Vagina (tissue), 2 donors: ENCODE results near the gene CHST11. TPM values are rescaled to one million over a fixed set of nuclear protein-coding genes. Genes with fewer than 3 reads are reported as not detected.
A peak's percentile ranks its signal among the peaks of the same experiment; 100 is the strongest.

Experiments used
- DNase-seq, 2 donors: peaks; one replicate each; pipeline ENCODE4 v3.0.0-alpha.2; 2017; ENCODE audit errors: extremely low spot score in 2 of 2
- H3K27ac ChIP-seq: fragments of 200-600 bp; sonication (generic); one replicate; pipeline ENCODE4 v1.5.1; 2019
- H3K27me3 ChIP-seq: fragments of 200-600 bp; sonication (generic); one replicate; pipeline ENCODE4 v1.5.1; 2019
- H3K36me3 ChIP-seq, 2 donors: fragments of 200-600 bp; sonication (generic); one replicate each; pipeline ENCODE4 v1.5.1; 2017 to 2019
- H3K4me1 ChIP-seq: fragments of 200-600 bp; sonication (generic); one replicate; pipeline ENCODE4 v1.5.1; 2019
- H3K4me3 ChIP-seq, 2 donors: fragments of 200-600 bp; sonication (generic); 1 replicate in 1 of 2; 2 replicates in 1 of 2; pipeline ENCODE4 v1.5.1; 2016 to 2019
- H3K9me3 ChIP-seq: fragments of 200-600 bp; sonication (generic); one replicate; pipeline ENCODE4 v1.5.1; 2019
- POLR2A ChIP-seq, 2 donors: fragments of 450-650 bp; IDR thresholded peaks; one replicate each; pipeline ENCODE4 v1.6.1; 2017; ENCODE audit warnings: antibody characterized with exemption in 2 of 2, mild to moderate bottlenecking in 2 of 2, moderate library complexity in 2 of 2
- POLR2AphosphoS5 ChIP-seq, 2 donors: sonication (generic); formaldehyde crosslinking; IDR thresholded peaks; one replicate each; pipeline ENCODE4 v1.9.0; 2017; ENCODE audit warnings: antibody characterized with exemption in 2 of 2, mild to moderate bottlenecking in 2 of 2, low read depth in 1 of 2; ENCODE audit not compliant: insufficient read depth in 1 of 2
- intact Hi-C: fragments of 100-400 bp; cut with DNase I; formaldehyde crosslinking; loops from one replicate; pipeline ENCODE4 v1.15.1; 2023
- total RNA-seq: library from RNA; depleted of rRNA; stranded (reverse); fragments of >200 nt; gene quantifications from one replicate; pipeline ENCODE4 v1.2.3, GENCODE V29; 2016
- TF ChIP-seq, protein P1 (sequence below), 3 experiments: fragments of 450-650 bp in 2 of 3; fragments of 200-600 bp in 1 of 3; sonication (generic) in 1 of 3; IDR thresholded peaks; one replicate each; pipeline ENCODE4 v1.5.1; 2017 to 2019; ENCODE audit warnings: antibody characterized with exemption in 3 of 3, mild to moderate bottlenecking in 2 of 3, moderate library complexity in 2 of 3

Gene CHST11
- total RNA-seq, 1 donor from 2014 or later, result 40.0 TPM

DNA sequence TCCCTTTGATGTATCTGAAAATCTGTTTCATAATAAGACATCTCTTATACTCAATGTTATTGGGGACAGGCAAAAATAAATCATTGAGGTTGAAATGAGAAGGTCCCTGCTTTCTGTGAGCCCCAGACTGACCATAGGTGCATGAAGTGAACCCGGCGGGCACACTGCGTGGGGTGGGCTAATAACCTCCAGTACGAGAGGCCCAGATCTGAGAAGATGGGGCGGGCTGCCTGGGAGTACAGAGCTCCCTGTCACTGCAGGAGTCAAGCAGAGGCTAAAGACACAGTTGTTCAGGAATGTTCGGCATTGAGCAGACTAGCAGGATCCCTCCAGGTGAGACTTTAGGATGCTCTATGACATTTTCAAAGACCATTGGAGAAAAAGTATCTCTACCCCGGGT is 244.6 kb downstream of the CHST11 start:
- Histone ChIP-seq H3K36me3 (no peaks in the 10 kb centered on the region), H3K9me3 (no peaks in the 10 kb centered on the region), H3K4me3 (no peak overlapping the region), H3K27me3 (no peaks in the 10 kb centered on the region), H3K27ac (no peak overlapping the region), H3K4me1 (peaks cover 6% of the 10 kb centered on the region)
- intact Hi-C loops, result no loop called here
- DNase-seq, result no peak
- TF ChIP-seq POLR2AphosphoS5 (IDR thresholded peaks at IDR 0.05; ENCODE audit: insufficient read depth in 1 of 2, low read depth in 1 of 2) (no peak), POLR2A (IDR thresholded peaks at IDR 0.05) (no peak)
- TF ChIP-seq, protein P1, sequence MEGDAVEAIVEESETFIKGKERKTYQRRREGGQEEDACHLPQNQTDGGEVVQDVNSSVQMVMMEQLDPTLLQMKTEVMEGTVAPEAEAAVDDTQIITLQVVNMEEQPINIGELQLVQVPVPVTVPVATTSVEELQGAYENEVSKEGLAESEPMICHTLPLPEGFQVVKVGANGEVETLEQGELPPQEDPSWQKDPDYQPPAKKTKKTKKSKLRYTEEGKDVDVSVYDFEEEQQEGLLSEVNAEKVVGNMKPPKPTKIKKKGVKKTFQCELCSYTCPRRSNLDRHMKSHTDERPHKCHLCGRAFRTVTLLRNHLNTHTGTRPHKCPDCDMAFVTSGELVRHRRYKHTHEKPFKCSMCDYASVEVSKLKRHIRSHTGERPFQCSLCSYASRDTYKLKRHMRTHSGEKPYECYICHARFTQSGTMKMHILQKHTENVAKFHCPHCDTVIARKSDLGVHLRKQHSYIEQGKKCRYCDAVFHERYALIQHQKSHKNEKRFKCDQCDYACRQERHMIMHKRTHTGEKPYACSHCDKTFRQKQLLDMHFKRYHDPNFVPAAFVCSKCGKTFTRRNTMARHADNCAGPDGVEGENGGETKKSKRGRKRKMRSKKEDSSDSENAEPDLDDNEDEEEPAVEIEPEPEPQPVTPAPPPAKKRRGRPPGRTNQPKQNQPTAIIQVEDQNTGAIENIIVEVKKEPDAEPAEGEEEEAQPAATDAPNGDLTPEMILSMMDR (IDR thresholded peaks at IDR 0.05), result no peak

DNA sequence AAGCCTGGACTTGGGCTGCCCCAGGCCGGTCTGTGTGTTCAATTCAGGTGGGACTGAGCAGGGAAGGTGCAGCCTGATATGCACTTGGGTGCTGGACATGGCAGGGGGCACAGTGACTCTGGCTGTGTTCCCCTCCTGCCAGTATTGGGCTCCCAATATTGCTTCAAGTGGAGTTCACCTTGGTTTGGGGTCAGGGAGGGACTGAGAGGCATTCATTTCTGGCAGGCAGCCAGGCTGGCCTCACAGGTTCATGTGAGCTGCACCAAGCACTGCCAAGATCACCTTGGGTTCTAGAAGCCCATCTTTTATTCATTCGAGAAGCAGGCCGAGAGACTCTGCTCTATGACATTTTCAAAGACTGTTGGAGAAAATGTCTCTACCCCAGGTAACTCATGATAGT is 245.0 kb downstream of the CHST11 start:
- H3K9me3 ChIP-seq, result no peaks in the 10 kb centered on the region
- TF ChIP-seq, protein P1 (IDR thresholded peaks at IDR 0.05), result no peak
- TF ChIP-seq POLR2AphosphoS5 (IDR thresholded peaks at IDR 0.05; ENCODE audit: insufficient read depth in 1 of 2, low read depth in 1 of 2) (no peak), POLR2A (IDR thresholded peaks at IDR 0.05) (no peak)
- intact Hi-C loops, result no loop called here
- H3K4me3 ChIP-seq, result no peak overlapping the region
- no peaks in the 10 kb centered on the region for H3K36me3 ChIP-seq
- H3K27me3 ChIP-seq, result no peaks in the 10 kb centered on the region
- no peak for DNase-seq
- H3K4me1 ChIP-seq, result peaks cover 6% of the 10 kb centered on the region
- no peak overlapping the region for H3K27ac ChIP-seq

DNA sequence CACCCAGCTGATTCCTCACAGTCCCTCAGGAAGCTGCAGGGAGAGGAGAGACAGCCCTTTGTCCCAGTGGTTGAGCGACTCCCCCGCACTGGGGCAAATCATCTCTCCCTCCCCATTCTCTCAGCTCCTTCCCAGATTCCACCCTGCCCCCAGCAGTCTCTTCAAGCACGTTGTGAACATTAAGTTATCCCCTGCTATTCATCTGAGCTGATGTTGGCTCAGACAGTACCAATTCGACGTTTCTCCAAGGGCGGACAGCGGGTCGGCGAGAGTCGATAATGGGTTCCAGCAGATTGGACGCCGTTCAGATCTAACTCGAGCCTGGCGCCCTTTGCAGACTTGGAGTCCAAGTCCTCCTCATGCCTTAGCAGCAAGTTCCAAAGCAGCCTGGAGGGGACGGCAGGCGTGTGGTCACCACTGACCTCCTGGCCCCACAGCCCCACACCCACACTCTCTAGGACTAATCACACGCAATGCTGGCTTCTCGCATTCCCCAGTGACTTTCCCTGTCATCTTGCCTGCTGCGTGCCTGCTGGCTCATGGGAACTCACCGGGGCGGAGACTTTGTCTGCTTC is 245.9 kb downstream of the CHST11 start:
- intact Hi-C loops, result no loop called here
- TF ChIP-seq POLR2AphosphoS5 (IDR thresholded peaks at IDR 0.05; ENCODE audit: insufficient read depth in 1 of 2, low read depth in 1 of 2), result peak in 1 of 2 donors; percentile 84
- TF ChIP-seq, protein P1 (IDR thresholded peaks at IDR 0.05), result no peak

DNA sequence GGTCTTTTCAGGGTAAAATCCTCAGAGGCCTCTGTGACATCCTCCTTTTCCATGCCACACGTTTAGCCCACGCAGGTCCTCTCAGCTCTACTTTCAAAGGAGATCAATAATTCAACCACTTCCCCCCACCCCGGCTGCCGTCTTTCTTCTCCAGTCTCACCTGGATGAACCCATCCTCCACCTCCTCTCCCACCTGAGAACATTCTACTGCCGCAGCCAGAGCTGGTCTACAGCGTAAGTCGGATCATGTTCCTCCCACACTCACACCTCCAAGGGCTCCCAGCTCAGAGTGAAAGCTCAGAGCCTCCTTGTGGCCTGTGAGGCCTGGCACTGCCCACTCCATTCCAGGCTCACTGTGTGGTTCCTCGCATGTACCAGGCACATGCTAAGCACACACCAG is 246.6 kb downstream of the CHST11 start:
- TF ChIP-seq, protein P1 (IDR thresholded peaks at IDR 0.05), result no peak
- no peak for TF ChIP-seq POLR2A (IDR thresholded peaks at IDR 0.05)
- Histone ChIP-seq H3K36me3 (no peaks in the 10 kb centered on the region), H3K4me1 (peaks cover 6% of the 10 kb centered on the region), H3K4me3 (no peak overlapping the region), H3K9me3 (no peaks in the 10 kb centered on the region), H3K27ac (no peak overlapping the region), H3K27me3 (no peaks in the 10 kb centered on the region)
- no peak for DNase-seq
- intact Hi-C loops, result no loop called here

More for the DNA sequence above, 245.9 kb downstream of the CHST11 start:
- peak overlapping the region; percentile 26 for H3K27ac ChIP-seq
- no peaks in the 10 kb centered on the region for H3K9me3 ChIP-seq
- H3K36me3 ChIP-seq, result no peaks in the 10 kb centered on the region
- no peaks in the 10 kb centered on the region for H3K27me3 ChIP-seq
- no peak for DNase-seq
- peaks cover 6% of the 10 kb centered on the region for H3K4me1 ChIP-seq
- no peak overlapping the region for H3K4me3 ChIP-seq

DNA sequence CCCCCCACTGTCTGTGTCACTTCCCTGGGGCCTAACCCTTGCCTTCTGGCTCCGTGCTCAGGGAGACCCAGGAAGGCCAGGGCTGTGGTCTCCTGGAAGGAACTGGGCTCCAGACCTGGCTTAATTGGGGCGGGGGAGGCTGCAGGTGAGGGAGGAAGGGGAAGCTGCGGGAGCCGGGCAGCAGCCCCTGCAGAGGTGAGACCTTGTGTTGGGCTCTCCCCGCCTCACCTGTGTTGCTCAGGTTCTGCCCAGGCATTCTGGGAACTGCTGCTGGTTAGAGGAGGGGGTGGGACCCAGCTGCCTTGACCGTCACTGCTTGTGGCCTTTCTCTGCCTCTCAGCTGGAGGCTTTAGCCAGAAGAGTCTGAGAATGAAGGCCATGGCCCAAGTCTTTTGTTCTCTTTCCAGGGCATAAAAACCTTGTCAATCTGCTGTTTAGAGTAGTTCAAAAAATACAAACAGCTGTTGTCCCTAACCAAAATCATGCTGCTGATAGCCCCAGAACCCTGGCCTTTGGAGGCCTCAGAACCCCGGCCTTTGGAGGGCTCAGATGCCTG is 247.6 kb downstream of the CHST11 start:
- H3K4me1 ChIP-seq, result peaks cover 6% of the 10 kb centered on the region
- H3K27me3 ChIP-seq, result no peaks in the 10 kb centered on the region
- DNase-seq, result no peak
- no peak overlapping the region for H3K4me3 ChIP-seq
- intact Hi-C loops, result no loop called here
- no peaks in the 10 kb centered on the region for H3K9me3 ChIP-seq
- H3K36me3 ChIP-seq, result no peaks in the 10 kb centered on the region
- no peak for TF ChIP-seq POLR2AphosphoS5 (IDR thresholded peaks at IDR 0.05; ENCODE audit: insufficient read depth in 1 of 2, low read depth in 1 of 2)
- no peak for TF ChIP-seq POLR2A (IDR thresholded peaks at IDR 0.05)
- TF ChIP-seq, protein P1 (IDR thresholded peaks at IDR 0.05), result no peak
- H3K27ac ChIP-seq, result no peak overlapping the region
